HG03060 (cell line): ENCODE measurements around the gene PHYHIPL.

Experiments used
- ATAC-seq: cut with Tn5 transposase; IDR thresholded peaks from one replicate; pipeline ENCODE4 v1.9.1; 2021; ENCODE audit warnings: low read depth, moderate number of reproducible peaks; ENCODE audit not compliant: unreplicated experiment

The PHYHIPL gene

DNA sequence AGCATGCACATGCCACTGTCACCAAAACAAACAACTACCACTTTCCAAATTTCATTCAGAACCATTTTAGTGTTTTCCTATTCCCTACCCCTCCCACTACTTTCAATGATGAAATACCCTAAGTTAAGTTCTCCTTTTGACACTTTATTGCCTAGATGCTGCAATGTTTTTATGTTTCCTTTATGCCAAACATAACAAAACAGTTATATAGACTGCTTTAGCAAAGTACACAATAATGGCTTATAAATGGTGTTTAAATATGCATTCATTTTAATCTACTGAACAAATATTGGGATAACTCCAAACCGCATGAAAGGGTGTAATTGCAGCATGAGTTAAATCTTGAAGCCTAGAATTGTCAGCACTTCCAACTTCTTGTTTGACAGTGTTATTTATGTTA is 69.2 kb downstream of the PHYHIPL start:
- ATAC-seq: no peak

- no peak for ATAC-seq
Observed at GRCh38 chr10:59252491-59252890, 76.0 kb downstream of the PHYHIPL start.

DNA sequence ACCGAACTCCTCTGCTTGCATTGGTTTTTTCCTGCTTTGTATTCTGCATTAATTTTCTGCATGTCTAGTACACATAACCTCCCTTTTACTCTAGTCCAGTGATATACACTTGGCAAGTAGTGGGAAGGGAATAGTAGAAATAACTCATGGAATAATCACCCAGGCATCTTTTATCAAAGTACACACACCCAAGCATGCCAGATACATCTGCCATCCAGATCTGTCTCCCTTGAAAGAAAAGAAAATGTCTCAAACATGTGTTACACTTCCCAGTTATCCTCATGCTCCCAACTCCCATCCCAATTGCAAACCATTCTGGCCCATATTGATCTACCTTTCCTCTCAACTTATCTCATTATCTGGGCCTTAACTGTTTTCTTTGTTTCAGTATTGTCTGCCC is 79.0 kb downstream of the PHYHIPL start:
- no peak for ATAC-seq

- no peak for ATAC-seq
Observed at GRCh38 chr10:59257224-59257623, 80.8 kb downstream of the PHYHIPL start.

- ATAC-seq: no peak
Observed at GRCh38 chr10:59258890-59259289, 82.4 kb downstream of the PHYHIPL start.

DNA sequence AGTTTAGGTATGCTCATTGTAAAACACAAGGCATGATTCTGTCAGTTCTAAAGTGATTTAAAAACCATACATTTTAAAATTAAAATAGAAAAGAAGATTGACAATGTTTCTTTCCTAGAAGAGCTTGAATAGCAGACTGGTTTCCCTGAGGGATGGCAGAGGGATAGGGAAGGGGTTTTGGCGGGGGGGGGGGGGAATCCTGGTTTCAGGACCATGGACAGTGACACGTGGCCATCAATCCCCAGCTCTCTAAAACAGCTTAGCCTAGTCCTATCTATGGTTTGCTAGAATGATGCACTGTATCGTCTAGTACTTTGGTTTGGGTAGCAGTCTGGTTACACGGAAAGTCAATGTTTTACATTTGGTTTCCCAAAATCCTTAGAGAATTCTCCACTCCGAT is 88.7 kb downstream of the PHYHIPL start:
- ATAC-seq: no peak

DNA sequence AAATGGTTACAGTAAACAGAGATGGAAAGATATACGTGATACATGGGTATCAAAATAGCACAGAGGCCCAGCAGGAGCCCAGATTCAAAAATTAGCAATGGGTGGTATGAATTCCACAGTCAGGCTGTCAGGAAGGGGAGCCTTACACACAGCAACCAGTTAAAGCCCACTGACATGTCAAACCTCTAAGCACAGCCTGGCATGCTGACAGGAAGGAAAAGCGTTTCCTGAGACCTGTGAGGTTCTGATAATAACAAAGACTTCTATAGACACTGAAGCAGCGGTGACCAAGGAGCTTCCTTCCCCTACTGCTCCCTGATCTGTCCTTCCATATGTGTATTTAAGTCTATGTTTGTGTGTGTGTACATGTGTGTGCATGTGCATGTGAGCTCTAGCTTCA is 89.9 kb downstream of the PHYHIPL start:
- no peak for ATAC-seq

DNA sequence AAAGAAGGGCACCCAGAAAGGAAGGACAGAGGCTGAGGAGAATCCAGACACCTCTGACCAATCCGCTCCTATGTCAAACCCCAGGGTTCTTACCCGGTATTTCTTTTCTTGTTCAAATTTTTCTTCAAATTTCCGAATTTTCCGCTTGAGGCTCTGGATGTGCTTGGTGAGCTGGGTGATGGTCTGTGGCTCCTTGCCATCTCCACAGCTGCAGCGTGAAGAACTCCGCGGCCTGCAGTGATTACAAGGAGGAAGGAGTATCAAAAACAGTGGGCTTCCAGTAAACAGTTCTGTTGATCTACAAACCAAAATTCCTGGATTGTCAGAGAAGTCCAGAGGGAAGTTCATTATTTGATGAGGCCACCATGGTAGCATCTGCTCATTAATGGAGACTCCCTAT is 92.0 kb downstream of the PHYHIPL start:
- ATAC-seq: no peak

DNA sequence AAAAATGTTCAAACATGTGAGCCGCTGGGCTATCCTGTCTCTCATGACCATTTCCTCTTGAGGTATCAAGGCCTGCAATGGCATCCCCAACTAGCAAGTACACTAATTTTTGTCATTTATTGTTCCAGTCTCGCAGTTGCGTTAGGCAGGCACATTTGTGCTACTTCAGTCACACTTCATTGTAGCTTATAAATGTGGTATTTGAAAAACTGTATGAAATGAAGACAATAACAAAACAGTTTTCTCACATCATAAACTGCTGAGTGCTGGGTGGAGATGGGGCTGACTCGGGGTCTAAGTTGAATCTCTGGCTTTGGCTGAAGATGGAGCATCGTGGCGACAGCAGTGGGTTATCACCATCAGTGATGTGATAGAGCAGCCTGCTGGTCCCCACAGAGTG is 93.2 kb downstream of the PHYHIPL start:
- no peak for ATAC-seq

GRCh38 chr10:59270492-59270891 is 94.0 kb downstream of the PHYHIPL start:
- ATAC-seq: no peak

DNA sequence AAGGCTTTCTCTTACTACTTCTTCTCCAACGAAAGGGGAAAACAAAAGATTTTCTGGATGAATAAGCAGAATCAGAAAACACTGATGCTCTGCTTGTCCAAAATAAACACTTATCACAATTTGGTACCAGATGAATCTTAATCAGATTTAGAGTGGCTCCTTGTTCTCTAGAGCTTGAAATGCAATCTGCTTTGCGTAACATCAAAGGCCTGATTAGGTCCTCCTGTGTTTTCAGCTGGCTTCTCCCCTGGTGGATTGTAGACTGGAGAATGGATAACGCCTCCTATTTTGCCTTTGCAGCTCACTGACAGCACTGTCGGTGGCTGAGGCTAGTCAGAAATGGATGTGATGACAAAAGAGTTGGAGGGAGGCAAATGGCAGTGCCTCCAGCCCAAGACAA is 94.7 kb downstream of the PHYHIPL start:
- no peak for ATAC-seq

- no peak for ATAC-seq
Observed at GRCh38 chr10:59272061-59272460, 95.6 kb downstream of the PHYHIPL start.

GRCh38 chr10:59273445-59273844 is 97.0 kb downstream of the PHYHIPL start:
- ATAC-seq: no peak

- ATAC-seq: no peak
Observed at GRCh38 chr10:59276133-59276532, 99.7 kb downstream of the PHYHIPL start.

- ATAC-seq: no peak
Observed at GRCh38 chr10:59276919-59277318, 100.5 kb downstream of the PHYHIPL start.

DNA sequence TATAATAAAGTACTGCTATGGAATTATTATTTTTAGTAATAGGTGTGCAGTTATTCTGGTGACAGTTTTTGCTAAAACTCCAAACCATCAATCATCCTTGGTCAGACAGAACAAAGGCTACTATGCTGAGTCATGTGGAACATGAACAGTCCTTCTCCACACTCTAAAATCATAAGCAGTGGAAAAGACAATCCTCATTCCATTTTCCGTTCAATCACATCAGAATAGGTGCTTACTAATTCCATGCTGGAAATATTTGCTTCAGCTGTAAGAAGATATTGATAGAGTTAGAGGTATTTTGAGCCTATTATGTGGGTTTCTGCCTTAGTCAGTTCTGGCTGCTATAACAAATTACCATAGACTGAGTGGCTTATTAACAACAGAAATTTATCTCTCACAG is 103.0 kb downstream of the PHYHIPL start:
- ATAC-seq: no peak

DNA sequence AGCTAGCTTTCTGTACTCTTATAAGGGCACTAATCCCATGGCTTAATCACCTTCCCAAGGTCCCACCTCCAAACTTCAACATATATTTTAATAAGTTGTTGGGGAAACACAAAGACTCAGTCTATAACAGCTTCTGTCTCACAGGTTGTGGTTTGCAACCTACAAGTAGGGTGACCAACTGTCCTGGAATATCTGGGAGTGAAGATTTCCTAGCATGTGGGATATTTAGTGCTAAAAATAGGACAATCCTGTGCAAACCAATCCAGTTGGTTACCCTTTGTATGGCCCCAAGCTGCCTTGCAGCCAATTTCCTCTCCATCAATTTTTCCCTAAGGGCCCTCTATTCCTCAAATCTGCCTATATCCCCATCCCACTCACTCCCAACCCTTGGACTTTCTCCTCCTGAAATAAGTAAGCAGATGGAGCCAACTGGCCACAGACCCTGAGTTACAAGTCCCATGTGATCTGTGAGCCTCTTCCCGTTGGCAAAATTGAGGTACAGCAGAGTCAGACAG is 103.6 kb downstream of the PHYHIPL start:
- no peak for ATAC-seq

DNA sequence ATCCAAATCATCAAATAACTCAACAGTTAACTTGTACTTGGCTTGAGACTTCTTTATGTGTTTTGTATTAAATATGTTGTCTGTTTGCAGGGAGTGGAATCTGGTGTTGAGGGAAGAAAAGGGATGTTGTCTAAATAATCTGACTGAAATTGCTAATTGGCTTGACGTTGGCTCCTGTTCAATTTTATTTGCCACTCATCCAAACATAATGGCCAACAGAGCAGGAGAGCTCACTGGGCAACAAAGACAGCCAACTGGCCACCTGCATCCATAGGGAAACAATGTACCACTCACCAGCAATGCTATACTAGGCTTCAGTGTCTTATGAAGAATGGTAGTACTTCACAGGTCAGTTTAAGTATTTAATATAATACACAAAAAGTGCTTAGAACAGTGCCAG is 105.4 kb downstream of the PHYHIPL start:
- no peak for ATAC-seq

DNA sequence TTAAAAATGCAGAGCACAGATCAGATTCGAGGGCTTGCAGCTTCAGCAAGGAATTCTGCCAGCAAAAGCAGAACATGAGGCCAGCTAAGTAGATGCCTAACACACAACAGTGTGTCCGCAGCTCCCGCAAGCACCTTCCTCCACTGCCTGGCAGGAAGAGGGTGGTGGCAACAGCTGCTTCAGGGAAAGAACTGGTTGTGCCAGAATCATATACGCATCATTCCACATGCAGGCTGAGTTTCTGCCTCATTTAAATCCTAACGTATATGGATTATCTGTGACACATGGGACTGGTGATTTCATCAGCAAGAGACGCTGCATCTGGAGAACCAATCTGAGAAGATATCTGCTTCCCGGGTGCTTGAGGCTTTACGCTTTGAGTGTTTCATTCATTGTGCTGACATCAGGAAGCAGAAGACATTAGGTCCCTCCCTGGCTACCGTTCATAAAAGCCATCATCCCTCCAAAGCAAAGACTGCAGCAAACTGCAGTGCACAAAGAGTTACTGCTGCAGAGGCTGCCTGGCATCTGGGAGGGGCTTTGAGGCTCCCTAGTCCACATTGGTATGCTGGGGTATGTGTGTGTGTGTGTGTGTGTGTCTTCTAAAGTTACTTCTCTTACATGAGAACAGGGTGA is 107.1 kb downstream of the PHYHIPL start:
- ATAC-seq: no peak

DNA sequence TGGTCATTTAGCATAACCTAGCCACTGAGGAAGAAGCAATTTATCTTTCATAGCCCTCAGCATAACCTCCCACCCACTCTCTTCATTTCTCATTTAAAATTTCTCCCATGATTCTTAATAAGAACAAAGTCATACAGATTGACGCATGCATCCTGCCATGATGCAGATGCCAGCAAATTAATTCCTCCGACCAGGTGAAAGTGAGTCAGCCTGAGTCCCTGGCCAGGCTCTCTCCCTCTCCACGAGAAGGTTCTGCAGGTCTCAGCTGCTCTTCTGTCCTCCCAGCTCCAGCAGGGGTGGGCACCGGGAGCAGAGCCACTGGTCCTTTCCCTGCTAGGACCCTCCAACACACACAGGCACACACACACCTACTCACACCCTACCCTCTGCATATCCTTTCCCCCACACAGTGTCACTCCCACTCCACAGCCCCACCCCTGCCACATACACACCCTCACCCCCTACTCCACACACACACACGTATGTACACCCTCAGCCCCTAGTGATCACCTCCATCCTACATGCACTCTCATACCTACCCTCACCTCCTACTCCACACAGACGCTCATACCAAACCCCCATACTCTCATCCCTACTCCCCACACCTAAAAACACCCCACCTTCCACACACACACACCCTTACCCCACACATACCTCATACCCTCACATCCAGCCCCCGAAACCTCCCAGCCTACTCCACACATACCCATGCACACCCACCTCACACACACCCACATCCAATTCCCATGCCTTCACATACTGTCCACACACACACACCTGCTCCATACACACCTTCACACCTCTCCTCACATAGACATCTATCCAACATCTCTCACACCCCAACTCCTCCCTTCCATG is 107.9 kb downstream of the PHYHIPL start:
- ATAC-seq: no peak

DNA sequence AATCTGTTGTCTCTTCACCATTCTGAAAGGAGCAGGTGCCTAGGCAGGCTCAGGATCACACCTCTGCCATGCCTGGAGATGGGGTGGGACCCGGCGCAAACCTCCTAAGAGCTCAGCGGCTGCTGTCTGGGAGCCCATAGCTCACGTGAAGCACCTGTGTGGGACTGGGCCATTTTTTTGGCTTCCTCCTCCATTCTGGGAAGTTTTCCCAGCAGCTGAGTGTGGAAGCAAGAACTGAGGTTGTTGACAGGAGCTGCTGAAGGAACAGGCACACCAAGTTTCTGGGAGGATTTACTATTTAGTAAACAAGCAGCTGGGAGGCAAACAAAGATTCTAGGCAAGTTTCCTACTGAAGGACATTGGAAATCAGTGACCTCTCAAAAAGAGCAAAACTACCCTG is 108.6 kb downstream of the PHYHIPL start:
- ATAC-seq: no peak

GRCh38 chr10:59285848-59286247 is 109.4 kb downstream of the PHYHIPL start:
- ATAC-seq: no peak
